ENCODE results near the gene CCDC91. TPM values are rescaled to one million over a fixed set of nuclear protein-coding genes. Genes with fewer than 3 reads are reported as not detected.

CCDC91 gene, protein sequence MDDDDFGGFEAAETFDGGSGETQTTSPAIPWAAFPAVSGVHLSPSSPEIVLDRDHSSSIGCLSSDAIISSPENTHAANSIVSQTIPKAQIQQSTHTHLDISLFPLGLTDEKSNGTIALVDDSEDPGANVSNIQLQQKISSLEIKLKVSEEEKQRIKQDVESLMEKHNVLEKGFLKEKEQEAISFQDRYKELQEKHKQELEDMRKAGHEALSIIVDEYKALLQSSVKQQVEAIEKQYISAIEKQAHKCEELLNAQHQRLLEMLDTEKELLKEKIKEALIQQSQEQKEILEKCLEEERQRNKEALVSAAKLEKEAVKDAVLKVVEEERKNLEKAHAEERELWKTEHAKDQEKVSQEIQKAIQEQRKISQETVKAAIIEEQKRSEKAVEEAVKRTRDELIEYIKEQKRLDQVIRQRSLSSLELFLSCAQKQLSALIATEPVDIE
- 97.4 and 108 TPM in 2 replicates for polyA plus RNA-seq

DNA sequence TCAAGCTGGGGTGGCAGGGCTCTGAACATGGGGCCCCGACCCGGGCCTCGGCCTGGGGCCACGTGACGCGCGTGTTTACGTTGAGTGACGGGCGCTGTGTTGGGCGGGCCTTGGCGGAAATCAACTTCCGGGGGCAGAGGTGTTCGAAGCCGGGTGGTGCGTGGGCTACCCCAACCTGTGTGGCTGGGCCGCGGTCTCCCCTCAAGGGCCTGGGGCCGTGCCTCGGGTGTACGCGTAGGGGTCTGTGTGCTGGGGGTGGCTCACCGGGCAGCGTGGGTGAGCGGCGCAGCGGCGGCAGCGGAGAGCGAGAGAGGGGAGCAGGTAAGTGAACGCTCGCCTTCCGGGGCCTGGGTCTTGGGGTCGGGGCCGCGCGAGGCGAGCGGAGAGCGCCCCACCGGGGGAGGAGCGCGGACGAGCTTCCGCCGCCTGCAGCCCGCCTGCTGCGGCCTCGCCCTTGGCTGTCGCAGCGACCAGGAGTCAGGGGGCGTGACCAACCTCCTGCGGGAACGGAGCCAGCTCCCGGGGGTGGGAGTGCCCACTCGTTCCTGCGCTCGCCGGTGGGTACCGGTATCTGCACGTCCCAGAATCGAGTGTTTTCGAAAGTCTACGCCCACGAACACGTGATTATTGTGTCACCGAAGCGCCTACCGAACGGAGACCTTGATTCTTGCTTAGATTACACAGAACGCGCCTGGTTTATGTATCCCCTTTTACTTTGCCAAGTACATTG, at the start of gene CCDC91:
Gene CCDC91 (plus strand): TSS at position 136 of the 730 bp plus-strand sequence. CDS start 66,760 bp downstream, outside the sequence.

Other genes starting within 250 kb of the CCDC91 start
- gene PTHLH, start 217.7 kb upstream of the CCDC91 start, polyA plus RNA-seq = 31.3 and 32.7 TPM in 2 replicates

Measured in Purkinje cell (primary cell).